Occipital lobe (tissue), 2 donors: ENCODE results near the gene DBF4B. TPM values are rescaled to one million over a fixed set of nuclear protein-coding genes. Genes with fewer than 3 reads are reported as not detected.
A peak's percentile ranks its signal among the peaks of the same experiment; 100 is the strongest.
"Not testable (repeated sequence)": the region's sequence is repeated elsewhere in the genome, so short reads cannot be mapped to it uniquely, and the experiment has no call there.

ENCODE experiments used
- DNase-seq: peaks from one replicate; lab custom pipeline; 2025; lab: John Stamatoyannopoulos, UW
- total RNA-seq: library from RNA; depleted of rRNA; stranded (reverse); fragments of >200 nt; gene quantifications from one replicate; pipeline ENCODE4 v1.2.3, GENCODE V29; 2014

The DBF4B gene
- total RNA-seq, 1 donor from 2014 or later = 3.1 TPM

DNA sequence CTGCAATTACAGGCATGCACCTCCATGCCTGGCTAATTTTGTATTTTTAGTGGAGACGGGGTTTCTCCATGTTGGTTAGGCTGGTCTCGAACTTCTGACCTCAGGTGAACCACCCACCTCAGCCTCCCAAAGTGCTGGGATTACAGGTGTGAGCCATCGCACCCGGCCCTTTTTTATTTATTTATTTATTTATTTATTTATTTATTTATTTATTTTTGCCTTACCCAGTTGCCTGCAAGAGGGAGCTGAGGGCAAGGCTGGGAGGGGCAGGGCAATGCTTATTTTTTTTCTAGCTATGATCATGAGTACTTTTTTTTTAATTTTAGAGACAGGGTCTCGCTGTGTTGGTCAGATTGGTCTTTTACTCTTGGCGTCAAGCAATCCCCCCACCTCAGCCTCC lies 17.7 kb downstream of the DBF4B start:
- not testable (repeated sequence) for DNase-seq

DNA sequence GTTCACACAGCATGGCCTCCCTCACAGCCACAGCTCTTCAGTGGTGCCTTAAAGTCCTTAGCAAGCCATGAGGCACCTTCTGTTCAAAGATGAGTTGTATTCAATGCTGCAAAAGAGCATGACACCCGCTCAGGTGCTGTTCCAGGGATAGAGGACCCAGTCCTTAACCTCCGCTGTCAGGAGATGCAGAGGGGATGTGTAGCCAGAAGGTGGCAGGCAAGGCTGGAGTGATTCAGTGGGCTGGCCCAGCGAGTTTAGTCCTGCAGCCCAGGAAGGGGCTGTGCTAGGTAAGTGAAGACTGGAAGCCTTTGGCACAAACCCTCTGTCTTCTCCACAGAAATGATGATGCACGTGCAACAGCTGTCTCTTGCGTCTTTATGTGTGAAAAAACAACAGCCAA lies 25.3 kb downstream of the DBF4B start:
- no peak for DNase-seq

DNA sequence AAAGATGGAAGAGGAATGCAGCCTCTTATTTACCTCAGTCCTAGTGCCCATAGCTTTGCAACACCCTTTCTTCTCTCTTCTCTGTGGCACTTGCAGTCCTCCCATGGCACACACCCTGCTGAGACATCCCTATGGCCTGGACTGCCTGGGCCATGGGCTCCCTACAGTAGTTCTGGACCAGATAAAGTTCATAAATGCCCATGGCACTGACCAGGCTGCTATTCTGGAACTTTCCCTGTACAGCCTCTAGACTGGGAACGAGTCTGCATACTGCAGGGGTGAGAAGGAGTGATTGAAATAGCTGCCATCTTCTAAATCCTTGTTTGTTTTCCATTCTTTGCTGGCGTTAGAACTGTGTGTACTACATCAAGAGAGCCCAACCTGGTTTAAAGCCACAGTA lies 25.8 kb downstream of the DBF4B start:
- DNase-seq = no peak

DNA sequence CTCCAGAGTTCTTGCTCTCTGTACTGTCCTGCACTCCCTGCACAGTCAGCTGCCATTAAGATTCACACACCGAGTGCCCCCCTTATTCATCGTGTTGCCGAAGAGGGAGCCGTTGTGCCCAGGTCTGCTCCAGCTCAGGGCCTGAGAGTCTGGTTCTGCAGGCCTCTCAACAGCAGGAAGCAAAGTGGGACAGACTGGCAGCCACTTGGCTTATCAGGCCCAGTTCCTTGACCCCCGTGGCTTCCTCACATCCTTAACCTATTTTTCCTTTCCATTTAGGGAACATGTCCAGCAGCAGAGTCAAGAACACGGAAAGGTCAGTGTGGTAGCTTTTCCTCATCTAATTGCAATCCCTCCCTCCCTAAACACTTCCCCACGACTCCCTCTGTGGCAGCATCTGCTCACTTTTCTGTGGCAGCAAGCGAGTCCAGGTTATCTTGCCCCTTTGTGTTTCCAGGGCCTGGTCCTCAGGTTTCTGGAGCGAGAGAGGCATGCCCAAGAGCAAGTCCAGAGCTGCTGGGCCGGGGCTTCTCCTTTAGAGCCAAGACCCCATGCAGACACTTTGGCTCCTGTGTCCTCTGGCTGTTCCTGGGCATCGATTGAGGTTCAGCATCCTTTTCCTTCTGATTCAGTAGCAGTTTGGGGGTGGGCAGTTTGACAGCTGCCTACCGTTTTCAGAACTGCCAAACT lies 28.2 kb downstream of the DBF4B start:
- DNase-seq = no peak

DNA sequence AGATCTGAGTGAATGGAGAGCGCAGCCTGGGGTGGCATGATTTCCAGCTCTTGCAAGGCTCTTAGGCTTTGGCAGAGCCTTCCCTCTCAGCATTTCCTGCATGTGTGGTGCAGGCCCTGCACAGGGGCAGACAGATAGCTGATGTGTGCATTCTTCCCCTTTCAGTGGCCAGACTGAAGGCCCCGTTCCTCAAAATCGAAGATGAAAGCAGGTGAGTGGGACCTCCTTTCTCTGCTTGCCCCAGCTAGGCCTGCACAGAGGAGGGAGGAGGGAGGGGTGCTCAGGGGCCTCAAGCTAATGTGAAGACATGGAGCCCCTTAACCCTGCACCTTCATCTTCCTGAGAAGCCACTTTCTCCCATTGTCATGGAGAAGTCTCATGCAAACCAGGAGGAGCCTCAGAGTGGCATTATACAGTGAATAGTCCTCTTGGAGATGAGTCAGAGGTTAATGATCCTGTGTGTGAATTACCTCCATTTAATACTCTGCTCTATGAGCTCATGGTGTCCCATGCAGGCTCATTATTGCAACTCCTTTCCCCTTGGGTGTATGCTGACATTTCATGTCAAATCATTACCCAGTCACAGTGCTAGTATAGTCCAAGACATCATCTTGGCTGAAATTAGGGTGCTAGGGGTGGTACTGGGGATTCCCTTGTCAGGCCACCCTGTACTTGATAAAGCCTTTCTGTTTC lies 29.9 kb downstream of the DBF4B start:
- DNase-seq = no peak

DNA sequence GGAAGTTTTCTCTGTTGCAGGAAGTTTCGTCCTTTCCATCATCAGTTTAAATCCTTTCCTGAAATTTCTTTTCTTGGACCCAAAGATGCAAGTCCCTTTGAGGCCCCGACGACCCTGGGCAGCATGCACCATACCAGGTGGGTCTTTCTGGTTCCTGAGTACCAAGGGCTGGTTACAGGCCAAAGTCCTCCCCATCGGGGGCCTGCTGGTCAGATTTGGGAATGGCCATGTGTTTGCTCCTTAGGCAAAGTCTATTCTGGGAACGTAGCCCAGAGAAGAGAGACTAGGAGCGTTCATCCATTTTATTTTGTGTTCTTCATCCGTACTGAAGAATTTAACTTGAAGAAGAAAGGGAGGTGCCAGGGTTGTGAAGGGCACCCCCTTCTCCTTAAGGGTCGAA lies 32.9 kb downstream of the DBF4B start:
- DNase-seq = no peak

DNA sequence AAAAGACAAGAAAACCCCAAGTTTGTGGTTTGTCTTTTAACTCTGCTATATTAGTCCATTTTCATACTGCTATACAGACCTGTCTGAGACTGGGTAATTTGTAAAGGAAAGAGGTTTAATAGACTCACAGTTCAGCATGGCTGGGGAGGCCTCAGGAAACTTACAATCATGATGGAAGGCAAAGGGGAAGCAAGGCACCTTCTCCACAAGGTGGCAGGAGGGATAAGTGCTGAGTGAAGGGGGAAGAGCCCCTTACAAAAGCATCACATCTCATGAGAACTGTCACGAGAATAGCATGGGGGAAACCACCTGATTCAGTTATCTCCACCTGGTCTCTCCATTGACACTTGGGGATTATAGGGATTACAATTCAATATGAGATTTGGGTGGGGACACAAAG lies 36.8 kb downstream of the DBF4B start:
- no peak for DNase-seq

DNA sequence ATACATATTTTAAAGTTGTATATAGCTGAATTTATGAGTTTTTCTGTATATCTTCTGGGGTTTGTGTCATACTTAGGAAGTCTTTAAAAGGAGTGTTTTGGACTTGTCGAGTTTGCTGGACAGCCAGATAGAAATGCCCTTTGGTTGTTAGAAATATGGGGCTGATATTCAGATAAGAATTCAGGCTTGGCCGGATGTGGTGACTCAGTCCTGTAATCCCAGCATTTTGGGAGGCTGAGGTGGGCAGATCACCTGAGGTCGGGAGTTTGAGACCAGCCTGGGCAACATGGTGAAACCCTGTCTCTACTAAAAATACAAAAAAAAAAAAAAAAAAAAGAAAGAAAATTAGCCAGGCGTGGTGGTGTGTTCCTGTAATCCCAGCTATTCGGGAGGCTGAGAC lies 37.3 kb downstream of the DBF4B start:
- DNase-seq = not testable (repeated sequence)

DNA sequence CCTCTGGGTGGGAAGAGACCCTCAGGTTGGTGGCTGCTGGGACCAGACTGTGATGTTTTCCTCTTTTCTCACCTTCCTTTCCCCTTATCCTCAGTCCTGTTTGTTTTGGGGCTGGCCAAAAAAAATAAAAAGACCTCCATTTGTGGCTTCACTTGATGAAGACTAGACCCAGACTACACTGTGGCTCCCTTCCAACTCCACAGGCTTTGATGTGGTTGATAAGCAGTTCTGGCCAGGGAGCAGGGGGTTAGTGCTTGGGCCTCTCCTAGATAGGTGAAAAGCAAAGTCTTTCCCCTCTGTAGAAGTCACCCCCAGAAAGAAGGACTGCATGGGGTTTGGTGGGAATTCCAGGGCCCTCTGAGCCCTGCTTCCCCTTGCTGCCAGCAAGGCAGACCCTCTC lies 39.1 kb downstream of the DBF4B start:
- DNase-seq = no peak

DNA sequence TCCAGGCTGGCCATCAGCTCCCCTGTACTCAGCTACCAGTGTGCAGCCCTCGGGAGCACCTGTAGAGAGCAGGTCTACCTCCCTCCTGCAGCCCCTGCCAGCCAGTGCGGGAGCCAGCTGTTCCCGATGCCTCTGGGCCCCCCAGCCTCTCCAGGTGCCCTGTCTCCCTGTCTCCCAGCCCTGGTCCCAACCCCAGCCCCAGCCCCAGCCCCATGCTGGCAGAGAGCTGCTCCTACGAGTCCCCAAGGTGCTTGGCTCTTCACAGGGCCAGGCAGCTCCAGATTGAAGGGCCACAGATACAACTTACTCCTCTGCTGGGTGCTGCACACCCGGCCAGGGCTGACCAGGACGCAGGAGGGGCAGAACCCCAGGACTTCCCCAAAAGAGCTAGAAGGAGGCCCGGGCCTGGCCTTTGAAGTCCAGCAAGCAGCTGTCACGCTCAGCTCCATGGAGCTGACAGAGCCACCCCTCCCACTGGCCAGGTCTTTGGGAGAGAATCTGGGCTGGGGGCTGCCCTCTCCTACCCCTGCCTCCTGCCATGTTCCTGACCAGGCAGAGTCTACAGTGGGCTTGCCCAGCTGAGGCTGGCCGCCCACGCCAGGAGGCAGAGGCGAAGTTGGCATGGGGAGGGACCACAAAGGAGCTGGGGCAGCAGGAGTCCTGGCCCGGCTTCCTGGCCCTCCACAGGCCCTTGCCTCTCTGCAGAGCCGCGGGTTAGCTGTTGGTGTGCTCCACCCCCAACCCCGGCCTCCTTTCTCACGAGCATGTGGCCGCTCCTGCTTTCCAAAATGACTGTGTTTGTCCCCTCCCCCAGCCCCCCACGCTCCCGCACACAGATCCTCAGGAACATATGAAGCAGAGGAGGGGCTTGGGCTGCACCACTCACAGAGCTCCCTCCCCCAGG lies 40.9 kb downstream of the DBF4B start:
- DNase-seq = peak; percentile 53

DNA sequence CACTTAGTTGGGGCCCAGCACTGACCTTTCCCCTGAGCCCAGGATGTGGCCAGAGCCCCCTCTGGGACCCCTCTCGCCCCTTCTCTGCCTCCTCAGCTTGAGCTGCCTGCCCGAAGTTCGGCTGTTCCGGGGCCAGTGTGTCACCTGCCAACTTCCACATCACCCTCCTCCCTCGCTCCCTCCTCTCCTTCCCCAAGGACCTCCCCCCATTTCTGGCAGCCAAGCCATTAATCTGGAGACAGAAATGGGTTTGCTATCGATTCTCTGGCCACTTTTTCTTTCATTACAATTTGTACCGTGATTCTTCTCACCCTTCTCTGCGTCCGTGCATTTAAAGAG lies 41.5 kb downstream of the DBF4B start:
- no peak for DNase-seq

DNA sequence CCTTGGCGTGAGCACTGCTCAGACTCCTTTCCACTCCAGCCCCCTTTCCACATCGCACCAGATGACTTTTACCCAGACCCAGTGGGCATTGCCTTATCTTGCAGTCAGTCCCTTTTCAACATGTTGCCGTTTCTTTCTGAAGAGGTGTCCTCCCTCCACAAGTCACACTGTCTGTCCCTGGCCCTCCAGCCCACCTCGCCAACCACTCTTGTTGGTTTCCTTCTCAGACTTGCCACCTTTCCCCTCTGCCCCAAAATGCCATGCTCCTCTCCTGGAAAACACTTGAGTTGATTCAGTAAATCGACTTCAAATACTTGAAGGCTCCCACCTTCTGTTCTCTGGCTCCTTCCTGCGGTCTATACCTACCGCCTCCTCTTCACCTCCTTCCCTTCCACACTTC lies 42.9 kb downstream of the DBF4B start:
- DNase-seq = no peak

DNA sequence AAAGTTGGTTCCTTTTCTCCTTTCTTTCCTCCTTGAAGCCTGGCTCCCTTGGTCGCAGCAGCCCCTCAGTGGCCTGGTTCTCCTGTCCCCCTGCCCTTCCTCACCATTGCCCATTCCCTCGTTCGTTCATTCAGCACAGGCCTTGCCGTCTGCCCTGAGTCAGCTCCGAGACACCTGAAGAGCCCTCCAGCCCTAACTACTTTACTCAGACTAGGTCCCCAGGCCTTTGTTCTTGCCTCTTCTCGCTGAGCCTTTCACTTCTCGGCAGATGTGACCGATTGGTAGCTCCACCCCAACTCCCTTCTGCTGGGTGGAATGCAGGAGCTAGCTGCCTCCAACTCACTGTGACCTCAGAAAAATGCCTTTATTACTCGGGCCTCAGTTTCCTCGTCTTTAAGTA lies 43.3 kb downstream of the DBF4B start:
- no peak for DNase-seq

DNA sequence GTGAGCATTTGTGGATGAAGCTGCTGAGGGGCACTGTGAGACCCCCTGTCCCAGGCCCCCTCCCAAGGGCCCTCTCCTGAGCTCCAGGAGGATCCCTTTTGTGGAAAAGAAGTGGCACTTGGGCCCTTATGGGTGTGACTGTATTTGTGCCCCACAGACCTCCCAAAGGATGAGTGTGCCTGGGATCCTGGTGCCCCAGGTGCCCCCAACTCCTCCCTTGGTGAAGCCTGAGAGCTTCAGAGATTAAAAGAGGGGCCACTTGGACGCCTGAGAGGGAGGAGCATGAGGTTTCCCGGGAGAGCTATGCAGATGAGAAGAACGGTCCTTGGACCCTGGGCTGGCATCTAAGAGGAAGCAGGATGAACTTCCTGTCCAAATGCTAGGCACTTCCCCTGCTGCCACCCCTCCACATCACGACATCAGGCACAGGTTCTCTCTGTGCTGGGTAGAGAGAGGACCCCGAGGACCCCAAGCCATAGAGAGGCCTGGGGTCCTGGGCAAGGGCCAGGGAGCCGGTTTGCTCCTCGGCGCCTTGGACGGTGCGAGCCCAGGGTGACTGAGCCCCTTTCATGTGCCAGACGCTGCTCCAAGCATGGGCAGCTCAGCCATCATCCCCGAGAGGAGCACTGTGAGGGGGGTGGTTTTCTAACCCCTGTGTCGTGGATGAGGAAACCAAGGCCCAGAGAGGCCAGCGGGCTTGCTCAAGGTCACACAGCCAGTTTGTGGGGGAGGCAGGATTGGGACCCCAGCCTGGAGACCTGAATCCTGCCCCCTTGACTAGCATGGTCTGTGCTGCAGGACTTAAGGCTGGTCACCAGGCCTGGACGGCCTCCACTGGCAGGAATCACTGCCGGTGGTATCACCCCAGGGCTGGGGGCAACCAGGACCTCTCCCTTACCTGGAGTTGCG lies 44.7 kb downstream of the DBF4B start:
- DNase-seq = no peak

DNA sequence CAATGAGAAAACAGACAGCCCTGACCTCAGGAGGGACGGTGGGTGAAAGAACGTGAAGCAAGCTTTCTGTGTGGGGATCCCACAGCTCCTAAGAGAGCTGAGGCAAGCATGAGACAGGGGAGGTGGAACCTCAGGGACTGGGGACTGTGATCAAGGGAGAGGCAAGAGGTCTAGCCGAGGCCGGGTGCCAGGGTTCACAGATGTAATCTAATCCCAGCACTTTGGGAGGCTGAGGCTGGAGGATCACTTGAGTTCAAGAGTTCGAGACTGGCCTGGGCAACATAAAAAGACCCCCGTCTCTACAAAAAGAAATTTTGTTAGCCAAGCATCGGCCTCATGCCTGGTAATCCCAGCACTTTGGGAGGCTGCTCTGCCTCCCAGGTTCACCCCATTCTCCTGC lies 45.8 kb downstream of the DBF4B start:
- no peak for DNase-seq

DNA sequence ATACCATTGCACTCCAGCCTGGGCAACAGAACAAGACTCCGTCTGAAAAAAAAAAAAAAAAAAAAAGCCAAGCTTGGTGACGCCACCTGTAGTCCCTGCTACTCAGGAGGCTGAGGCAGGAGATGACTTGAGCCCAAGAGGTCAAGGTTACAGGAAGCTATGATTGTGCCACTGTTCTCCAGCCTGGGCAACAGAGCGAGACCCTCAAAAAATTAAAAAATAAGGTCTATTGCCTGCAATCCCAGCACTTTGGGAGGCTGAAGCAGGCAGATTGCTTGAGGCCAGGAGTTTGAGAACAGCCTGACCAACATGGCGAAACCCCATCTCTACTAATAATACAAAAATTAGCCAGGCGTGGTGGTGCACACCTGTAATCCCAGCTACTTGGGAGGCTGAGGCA lies 46.7 kb downstream of the DBF4B start:
- not testable (repeated sequence) for DNase-seq

DNA sequence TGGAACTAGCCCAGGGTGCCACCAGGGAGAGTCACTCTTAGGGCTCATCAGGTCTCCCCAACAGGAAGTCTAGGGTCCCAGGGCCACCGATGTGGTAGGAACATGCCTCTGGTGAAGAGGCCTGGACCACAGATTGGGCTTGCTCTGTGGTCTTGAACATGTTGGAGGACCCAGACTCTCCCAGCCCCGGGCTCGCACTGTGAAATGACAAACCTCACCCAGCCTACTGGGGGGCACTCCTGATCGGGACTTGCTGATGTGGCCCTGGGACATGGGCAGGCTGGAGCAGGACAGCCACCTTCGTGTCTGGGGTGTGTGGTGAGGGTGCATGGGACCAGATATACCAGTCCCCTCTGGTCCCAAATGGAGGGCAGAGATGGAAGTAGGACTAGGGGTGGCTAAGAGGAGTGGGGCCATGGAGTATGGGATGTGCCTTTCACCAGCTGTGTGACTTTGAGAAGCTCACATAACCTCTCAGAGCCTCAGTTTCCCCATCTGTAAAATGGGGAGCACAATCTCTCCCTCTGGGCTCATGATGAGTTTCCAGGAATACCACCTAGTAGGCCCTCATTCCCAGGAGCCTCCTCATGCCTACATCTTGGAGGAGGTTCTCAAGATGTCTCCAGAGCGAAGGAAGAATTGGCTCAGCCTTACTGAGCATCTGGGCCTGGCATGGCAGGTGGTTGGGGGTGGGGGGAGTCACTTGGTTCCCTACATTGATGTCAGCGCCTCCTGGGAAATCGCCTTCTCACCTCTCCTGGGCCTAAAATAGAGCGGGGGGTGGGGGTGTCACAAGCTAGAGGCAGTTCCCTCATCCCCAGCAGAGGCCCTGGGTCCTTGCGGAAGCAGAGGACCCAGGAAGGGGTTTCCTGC lies 48.8 kb downstream of the DBF4B start:
- DNase-seq = no peak

DNA sequence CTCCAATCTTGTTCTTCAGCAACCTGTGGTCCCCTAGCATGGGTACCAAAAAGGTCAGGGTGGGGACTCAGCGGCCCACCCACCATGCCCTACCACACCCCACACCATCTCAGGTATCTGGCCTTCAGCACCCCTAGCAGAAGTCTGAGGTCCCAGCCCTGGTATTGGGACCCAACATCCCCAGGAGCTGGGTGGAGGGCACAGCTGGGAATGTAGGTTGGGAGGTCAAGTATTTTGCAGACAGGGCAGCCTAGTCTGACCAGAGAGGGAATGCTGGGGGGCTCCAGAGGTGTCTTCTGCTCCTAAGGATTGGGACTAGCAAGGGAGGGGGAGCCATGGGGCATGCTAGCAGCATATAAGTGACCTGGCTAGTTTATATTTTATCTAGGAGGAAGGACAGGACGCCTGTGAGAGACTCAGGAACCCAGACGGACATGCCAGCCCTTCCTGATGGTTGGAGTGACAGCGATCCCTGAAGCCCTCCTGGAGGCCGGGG lies 49.5 kb downstream of the DBF4B start:
- no peak for DNase-seq

DNA sequence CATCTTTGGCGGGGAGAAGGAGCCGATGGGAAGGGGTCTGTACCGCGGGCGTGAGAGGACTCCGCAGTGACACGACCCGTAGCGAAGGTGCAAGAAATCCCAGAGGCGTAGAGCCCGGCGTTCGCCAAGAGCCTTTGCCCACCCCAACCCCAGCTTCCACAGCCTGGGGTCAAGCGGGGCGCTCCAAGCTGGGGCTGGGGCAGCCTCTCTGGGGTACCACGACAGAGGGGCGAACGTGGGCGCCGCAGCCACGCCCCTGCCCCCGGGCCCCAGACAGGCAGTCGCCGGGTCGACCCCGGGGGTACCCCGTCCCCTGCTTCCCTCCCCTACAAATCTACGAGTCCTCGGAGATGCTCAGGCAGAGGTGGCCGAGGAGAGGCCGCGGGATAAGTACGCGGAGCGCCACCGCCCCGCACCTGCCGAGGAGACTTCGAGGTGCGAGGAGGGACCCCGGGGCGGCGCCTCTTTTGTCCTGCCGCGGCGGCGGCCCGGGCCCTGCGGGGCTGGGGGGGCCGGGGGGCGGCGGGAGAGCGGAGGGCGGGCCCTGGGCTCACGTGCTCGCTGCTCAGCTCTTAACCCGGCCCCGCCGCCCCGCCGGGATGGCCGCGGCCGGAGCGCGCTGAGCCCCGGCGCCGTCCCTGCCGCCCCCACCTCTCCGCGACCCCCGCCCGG lies 50.1 kb downstream of the DBF4B start, which contains the start of gene ADAM11:
Gene ADAM11 (plus strand): TSS at position 575 of the 672 bp plus-strand sequence. CDS start 212 bp downstream, outside the sequence.
- DNase-seq = no peak
